Measurements from ENCODE around the gene ENTPD1.

The ENTPD1 gene

GRCh38 chr10:95866467-95866842 is 110.5 kb downstream of the ENTPD1 start:
- H2AFZ ChIP-seq (ENCODE audit: low read depth, low read length, severe bottlenecking), result no peak overlapping the region
- no peaks in the 10 kb centered on the region for H3F3A ChIP-seq (ENCODE audit: insufficient read depth)
- TF ChIP-seq CTCF (IDR thresholded peaks at IDR 0.05; ENCODE audit: insufficient read depth, low read length, poor library complexity, severe bottlenecking) (no peak), EZH2phosphoT487 (conservative IDR thresholded peaks at IDR 0.05; ENCODE audit: low read length) (no peak)
- H3K9me3 ChIP-seq (ENCODE audit: insufficient read depth, low read length), result no peaks in the 10 kb centered on the region
- no peak overlapping the region for H3K27ac ChIP-seq (ENCODE audit: low read depth, low read length)
- H3K79me2 ChIP-seq (ENCODE audit: insufficient read depth, low read length), result no peaks in the 10 kb centered on the region
- no peaks in the 10 kb centered on the region for H3K36me3 ChIP-seq (ENCODE audit: low read length)
- no peak overlapping the region for H3K4me3 ChIP-seq (ENCODE audit: insufficient read depth, low read length, poor library complexity, severe bottlenecking)
- H3K27me3 ChIP-seq (ENCODE audit: low read length), result no peaks in the 10 kb centered on the region
- no peaks in the 10 kb centered on the region for H3K9me2 ChIP-seq (replicated peaks; ENCODE audit: insufficient read depth, low read length)
- no peak overlapping the region for H3K4me2 ChIP-seq (ENCODE audit: low read depth, low read length, poor library complexity, severe bottlenecking)
- H3K9ac ChIP-seq (ENCODE audit: low read length), result no peak overlapping the region
- no peaks in the 10 kb centered on the region for H4K20me1 ChIP-seq (ENCODE audit: low read depth, low read length)

GRCh38 chr10:95867866-95868265 is 111.9 kb downstream of the ENTPD1 start:
- H3K27me3 ChIP-seq (ENCODE audit: low read length), result no peaks in the 10 kb centered on the region
- H3K79me2 ChIP-seq (ENCODE audit: insufficient read depth, low read length), result no peaks in the 10 kb centered on the region
- H3K36me3 ChIP-seq (ENCODE audit: low read length), result no peaks in the 10 kb centered on the region
- H3K4me2 ChIP-seq (ENCODE audit: low read depth, low read length, poor library complexity, severe bottlenecking), result no peak overlapping the region
- H3K9me2 ChIP-seq (replicated peaks; ENCODE audit: insufficient read depth, low read length), result no peaks in the 10 kb centered on the region
- H2AFZ ChIP-seq (ENCODE audit: low read depth, low read length, severe bottlenecking), result no peak overlapping the region
- H3K9me3 ChIP-seq (ENCODE audit: insufficient read depth, low read length), result no peaks in the 10 kb centered on the region
- no peaks in the 10 kb centered on the region for H4K20me1 ChIP-seq (ENCODE audit: low read depth, low read length)
- H3K4me3 ChIP-seq (ENCODE audit: insufficient read depth, low read length, poor library complexity, severe bottlenecking), result no peak overlapping the region
- no peak overlapping the region for H3K27ac ChIP-seq (ENCODE audit: low read depth, low read length)
- TF ChIP-seq EZH2phosphoT487 (conservative IDR thresholded peaks at IDR 0.05; ENCODE audit: low read length) (no peak), CTCF (IDR thresholded peaks at IDR 0.05; ENCODE audit: insufficient read depth, low read length, poor library complexity, severe bottlenecking) (no peak)
- H3K9ac ChIP-seq (ENCODE audit: low read length), result no peak overlapping the region
- H3F3A ChIP-seq (ENCODE audit: insufficient read depth), result no peaks in the 10 kb centered on the region

GRCh38 chr10:95872158-95872711 is 116.3 kb downstream of the ENTPD1 start:
- H3K27ac ChIP-seq (ENCODE audit: low read depth, low read length), result no peak overlapping the region
- H3K79me2 ChIP-seq (ENCODE audit: insufficient read depth, low read length), result no peaks in the 10 kb centered on the region
- 0 out of 2 replicates have a peak, but pooled peaks cover 4% of the 10 kb centered on the region for H3K9me3 ChIP-seq (ENCODE audit: insufficient read depth, low read length)
- peaks cover 12% of the 10 kb centered on the region for H3K36me3 ChIP-seq (ENCODE audit: low read length)
- no peaks in the 10 kb centered on the region for H3F3A ChIP-seq (ENCODE audit: insufficient read depth)
- H3K9ac ChIP-seq (ENCODE audit: low read length), result no peak overlapping the region
- no peak overlapping the region for H2AFZ ChIP-seq (ENCODE audit: low read depth, low read length, severe bottlenecking)
- H3K4me3 ChIP-seq (ENCODE audit: insufficient read depth, low read length, poor library complexity, severe bottlenecking), result no peak overlapping the region
- H4K20me1 ChIP-seq (ENCODE audit: low read depth, low read length), result no peaks in the 10 kb centered on the region
- no peak overlapping the region for H3K4me2 ChIP-seq (ENCODE audit: low read depth, low read length, poor library complexity, severe bottlenecking)
- TF ChIP-seq EZH2phosphoT487 (conservative IDR thresholded peaks at IDR 0.05; ENCODE audit: low read length) (no peak), CTCF (IDR thresholded peaks at IDR 0.05; ENCODE audit: insufficient read depth, low read length, poor library complexity, severe bottlenecking) (no peak)
- no peaks in the 10 kb centered on the region for H3K9me2 ChIP-seq (replicated peaks; ENCODE audit: insufficient read depth, low read length)
- no peaks in the 10 kb centered on the region for H3K27me3 ChIP-seq (ENCODE audit: low read length)

Data from SU-DHL-6 (cell line).